ENCODE results near the gene SLC18B1. TPM values are rescaled to one million over a fixed set of nuclear protein-coding genes. Genes with fewer than 3 reads are reported as not detected.

The SLC18B1 gene
- total and polyA plus RNA-seq, 2 of the 13 experiments (the other 11 are each of a cell fraction or from before 2014, with no cell fraction given) = 11.4 to 13.8 TPM

GRCh38 chr6:132813173-132813856 is 14.9 kb upstream of the SLC18B1 start (continued):
- TF ChIP-seq, protein P1, sequence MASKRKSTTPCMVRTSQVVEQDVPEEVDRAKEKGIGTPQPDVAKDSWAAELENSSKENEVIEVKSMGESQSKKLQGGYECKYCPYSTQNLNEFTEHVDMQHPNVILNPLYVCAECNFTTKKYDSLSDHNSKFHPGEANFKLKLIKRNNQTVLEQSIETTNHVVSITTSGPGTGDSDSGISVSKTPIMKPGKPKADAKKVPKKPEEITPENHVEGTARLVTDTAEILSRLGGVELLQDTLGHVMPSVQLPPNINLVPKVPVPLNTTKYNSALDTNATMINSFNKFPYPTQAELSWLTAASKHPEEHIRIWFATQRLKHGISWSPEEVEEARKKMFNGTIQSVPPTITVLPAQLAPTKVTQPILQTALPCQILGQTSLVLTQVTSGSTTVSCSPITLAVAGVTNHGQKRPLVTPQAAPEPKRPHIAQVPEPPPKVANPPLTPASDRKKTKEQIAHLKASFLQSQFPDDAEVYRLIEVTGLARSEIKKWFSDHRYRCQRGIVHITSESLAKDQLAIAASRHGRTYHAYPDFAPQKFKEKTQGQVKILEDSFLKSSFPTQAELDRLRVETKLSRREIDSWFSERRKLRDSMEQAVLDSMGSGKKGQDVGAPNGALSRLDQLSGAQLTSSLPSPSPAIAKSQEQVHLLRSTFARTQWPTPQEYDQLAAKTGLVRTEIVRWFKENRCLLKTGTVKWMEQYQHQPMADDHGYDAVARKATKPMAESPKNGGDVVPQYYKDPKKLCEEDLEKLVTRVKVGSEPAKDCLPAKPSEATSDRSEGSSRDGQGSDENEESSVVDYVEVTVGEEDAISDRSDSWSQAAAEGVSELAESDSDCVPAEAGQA (IDR thresholded peaks at IDR 0.05; ENCODE audit: low read depth) = no peak
- TF ChIP-seq, protein P1 (CRISPR knock-in tag; IDR thresholded peaks at IDR 0.05; ENCODE audit: borderline replicate concordance) = 0 out of 2 replicates have a peak, but pooled peaks have one; percentile 62
- no peak for TF ChIP-seq ZNF451 (CRISPR knock-in tag; IDR thresholded peaks at IDR 0.05)
- TF ChIP-seq, protein P2, sequence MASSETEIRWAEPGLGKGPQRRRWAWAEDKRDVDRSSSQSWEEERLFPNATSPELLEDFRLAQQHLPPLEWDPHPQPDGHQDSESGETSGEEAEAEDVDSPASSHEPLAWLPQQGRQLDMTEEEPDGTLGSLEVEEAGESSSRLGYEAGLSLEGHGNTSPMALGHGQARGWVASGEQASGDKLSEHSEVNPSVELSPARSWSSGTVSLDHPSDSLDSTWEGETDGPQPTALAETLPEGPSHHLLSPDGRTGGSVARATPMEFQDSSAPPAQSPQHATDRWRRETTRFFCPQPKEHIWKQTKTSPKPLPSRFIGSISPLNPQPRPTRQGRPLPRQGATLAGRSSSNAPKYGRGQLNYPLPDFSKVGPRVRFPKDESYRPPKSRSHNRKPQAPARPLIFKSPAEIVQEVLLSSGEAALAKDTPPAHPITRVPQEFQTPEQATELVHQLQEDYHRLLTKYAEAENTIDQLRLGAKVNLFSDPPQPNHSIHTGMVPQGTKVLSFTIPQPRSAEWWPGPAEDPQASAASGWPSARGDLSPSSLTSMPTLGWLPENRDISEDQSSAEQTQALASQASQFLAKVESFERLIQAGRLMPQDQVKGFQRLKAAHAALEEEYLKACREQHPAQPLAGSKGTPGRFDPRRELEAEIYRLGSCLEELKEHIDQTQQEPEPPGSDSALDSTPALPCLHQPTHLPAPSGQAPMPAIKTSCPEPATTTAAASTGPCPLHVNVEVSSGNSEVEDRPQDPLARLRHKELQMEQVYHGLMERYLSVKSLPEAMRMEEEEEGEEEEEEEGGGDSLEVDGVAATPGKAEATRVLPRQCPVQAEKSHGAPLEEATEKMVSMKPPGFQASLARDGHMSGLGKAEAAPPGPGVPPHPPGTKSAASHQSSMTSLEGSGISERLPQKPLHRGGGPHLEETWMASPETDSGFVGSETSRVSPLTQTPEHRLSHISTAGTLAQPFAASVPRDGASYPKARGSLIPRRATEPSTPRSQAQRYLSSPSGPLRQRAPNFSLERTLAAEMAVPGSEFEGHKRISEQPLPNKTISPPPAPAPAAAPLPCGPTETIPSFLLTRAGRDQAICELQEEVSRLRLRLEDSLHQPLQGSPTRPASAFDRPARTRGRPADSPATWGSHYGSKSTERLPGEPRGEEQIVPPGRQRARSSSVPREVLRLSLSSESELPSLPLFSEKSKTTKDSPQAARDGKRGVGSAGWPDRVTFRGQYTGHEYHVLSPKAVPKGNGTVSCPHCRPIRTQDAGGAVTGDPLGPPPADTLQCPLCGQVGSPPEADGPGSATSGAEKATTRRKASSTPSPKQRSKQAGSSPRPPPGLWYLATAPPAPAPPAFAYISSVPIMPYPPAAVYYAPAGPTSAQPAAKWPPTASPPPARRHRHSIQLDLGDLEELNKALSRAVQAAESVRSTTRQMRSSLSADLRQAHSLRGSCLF (CRISPR knock-in tag; IDR thresholded peaks at IDR 0.05; ENCODE audit: borderline replicate concordance) = peak; percentile 27; the same call in 1 of the 2 replicates
- TF ChIP-seq MZF1 (CRISPR knock-in tag; IDR thresholded peaks at IDR 0.05; ENCODE audit: borderline replicate concordance) = peak; percentile 79; the same call in 1 of the 2 replicates
- no peak for TF ChIP-seq JARID2 (CRISPR knock-in tag; IDR thresholded peaks at IDR 0.05; ENCODE audit: insufficient replicate concordance)
- TF ChIP-seq PAWR (CRISPR knock-in tag; IDR thresholded peaks at IDR 0.05; ENCODE audit: borderline replicate concordance) = no peak
- TF ChIP-seq FOXC1 (CRISPR knock-in tag; IDR thresholded peaks at IDR 0.05; ENCODE audit: borderline replicate concordance) = peak; percentile 22; the same call in 1 of the 2 replicates
- no peak for TF ChIP-seq ETV6 (CRISPR knock-in tag; conservative IDR thresholded peaks at IDR 0.05)
- TF ChIP-seq NR2F2 (IDR thresholded peaks at IDR 0.05; ENCODE audit: borderline replicate concordance, low read depth) = no peak
- TF ChIP-seq THYN1 (CRISPR knock-in tag; IDR thresholded peaks at IDR 0.05; ENCODE audit: borderline replicate concordance, low read depth) = no peak
- TF ChIP-seq BHLHE40 (IDR thresholded peaks at IDR 0.05; ENCODE audit: low read length) = peak; percentile 92
- TF ChIP-seq, protein P3, sequence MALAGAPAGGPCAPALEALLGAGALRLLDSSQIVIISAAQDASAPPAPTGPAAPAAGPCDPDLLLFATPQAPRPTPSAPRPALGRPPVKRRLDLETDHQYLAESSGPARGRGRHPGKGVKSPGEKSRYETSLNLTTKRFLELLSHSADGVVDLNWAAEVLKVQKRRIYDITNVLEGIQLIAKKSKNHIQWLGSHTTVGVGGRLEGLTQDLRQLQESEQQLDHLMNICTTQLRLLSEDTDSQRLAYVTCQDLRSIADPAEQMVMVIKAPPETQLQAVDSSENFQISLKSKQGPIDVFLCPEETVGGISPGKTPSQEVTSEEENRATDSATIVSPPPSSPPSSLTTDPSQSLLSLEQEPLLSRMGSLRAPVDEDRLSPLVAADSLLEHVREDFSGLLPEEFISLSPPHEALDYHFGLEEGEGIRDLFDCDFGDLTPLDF (CRISPR knock-in tag; IDR thresholded peaks at IDR 0.05) = no peak
- TF ChIP-seq EZH2 (conservative IDR thresholded peaks at IDR 0.05; ENCODE audit: low read depth, low read length) = no peak
- TF ChIP-seq ZNF749 (CRISPR knock-in tag; IDR thresholded peaks at IDR 0.05; ENCODE audit: borderline replicate concordance) = no peak
- TF ChIP-seq KAT2B (IDR thresholded peaks at IDR 0.05; ENCODE audit: borderline replicate concordance, low read depth, low read length) = no peak
- no peak for TF ChIP-seq RAD21 (CRISPR knock-in tag; IDR thresholded peaks at IDR 0.05)

Measured in HepG2 (cell line).